Measurements from ENCODE around the gene TCF4. TPM values are rescaled to one million over a fixed set of nuclear protein-coding genes. Genes with fewer than 3 reads are reported as not detected.

The TCF4 gene
- total and polyA plus RNA-seq, 2 donors (not counting 3 experiments of a cell fraction or from before 2014, with no cell fraction given) = 183 to 390 TPM

GRCh38 chr18:55402731-55403405, 185.1 kb downstream of the TCF4 start:
- dilution Hi-C loops (cut with MboI; ENCODE audit: extremely low pct_ligation_motif_present, low sequenced_read_pairs) (no loop called here), intact Hi-C loops (cut with micrococcal nuclease) (loop anchor here (1.0 to 10.0 kb wide), 13 partner anchors 10 to 1173 kb away; no protein-coding TSS in a partner anchor)
- Histone ChIP-seq H3K9me3 (replicated peaks; ENCODE audit: control insufficient read depth, insufficient read depth, low read length) (no peaks in the 10 kb centered on the region), H3K4me3 (replicated peaks in 1 of 3; ENCODE audit: insufficient read depth in 1 of 3, low read depth in 1 of 3, low read length in 3 of 3) (peak overlapping the region in 2 of 3 experiments; percentile 22 to 98), H3K4me1 (ENCODE audit: control insufficient read depth, extremely low read depth, insufficient read depth, low read length) (peaks cover 57% of the 10 kb centered on the region), H3K27ac (ENCODE audit: insufficient read depth, low read depth, low read length) (peak overlapping the region; percentile 96), H3K4me2 (ENCODE audit: insufficient read depth, low read length) (peak overlapping the region; percentile 92), H3K79me2 (ENCODE audit: control insufficient read depth, insufficient read depth, low read length) (peaks cover 72% of the 10 kb centered on the region), H2AFZ (ENCODE audit: low read depth, low read length) (no peak overlapping the region), H3K9ac (replicated peaks; ENCODE audit: extremely low read depth, insufficient read depth, low read length) (peak overlapping the region; percentile 99), H4K20me1 (replicated peaks; ENCODE audit: control insufficient read depth, extremely low read depth, insufficient read depth, low read length) (no peaks in the 10 kb centered on the region), H3K36me3 (ENCODE audit: control insufficient read depth in 2 of 2, extremely low read depth in 1 of 2, insufficient read depth in 2 of 2, low read length in 2 of 2) (peaks cover 0 to 1% of the 10 kb centered on the region in 2 experiments), H3K27me3 (ENCODE audit: control insufficient read depth in 2 of 2, insufficient read depth in 2 of 2, low read length in 2 of 2) (no peaks in the 10 kb centered on the region), H3K9me1 (replicated peaks; ENCODE audit: control insufficient read depth, extremely low read depth, insufficient read depth, low read length) (no peaks in the 10 kb centered on the region)
- ChIA-PET POLR2A (interaction anchor here (0.5 to 2.4 kb wide), 4 partner anchors 15 to 184 kb away, joined by 3 to 11 read pairs (median 4); no protein-coding TSS in a partner anchor), CTCF (interaction anchor here (1.0 to 4.5 kb wide), 16 partner anchors 9 to 797 kb away, joined by 3 to 26 read pairs (median 6); no protein-coding TSS in a partner anchor)
- BruUV-seq (replicated peaks) = no TSS peak
- DNase-seq (ENCODE audit: low read depth, low spot score) (peak; percentile 97), FAIRE-seq (peak; percentile 76)
- TF ChIP-seq CTCF (IDR thresholded peaks at IDR 0.05; ENCODE audit: extremely low read depth in 1 of 2, insufficient read depth in 1 of 2, low read depth in 1 of 2, low read length in 2 of 2) (no peak), JUN (IDR thresholded peaks at IDR 0.05; ENCODE audit: borderline replicate concordance, insufficient read depth, insufficient read length, low read depth) (peak; percentile 40), FOS (IDR thresholded peaks at IDR 0.05; ENCODE audit: borderline replicate concordance, insufficient read depth, low read length) (no peak), POLR2AphosphoS5 (IDR thresholded peaks at IDR 0.05; ENCODE audit: insufficient read depth, low read depth, low read length) (peak; percentile 34)
